SW480 (cell line): ENCODE measurements around the gene FXYD3.
"Not testable (repeated sequence)": the region's sequence is repeated elsewhere in the genome, so short reads cannot be mapped to it uniquely, and the experiment has no call there.

Experiments
- DNase-seq: peaks from one replicate; pipeline ENCODE4 v3.0.0-alpha.2; 2016; ENCODE audit warnings: low spot score

Gene FXYD3

GRCh38 chr19:35086455-35086854 lies 29.2 kb upstream of the FXYD3 start:
- no peak for DNase-seq

GRCh38 chr19:35087393-35087792 lies 28.2 kb upstream of the FXYD3 start:
- peak; percentile 26 for DNase-seq

GRCh38 chr19:35088131-35088913 lies 27.3 kb upstream of the FXYD3 start:
- DNase-seq = peak; percentile 84

GRCh38 chr19:35089554-35089953 lies 26.1 kb upstream of the FXYD3 start:
- no peak for DNase-seq

GRCh38 chr19:35090160-35090505 lies 25.5 kb upstream of the FXYD3 start:
- DNase-seq = no peak

GRCh38 chr19:35090506-35091214 lies 25.0 kb upstream of the FXYD3 start:
- peak; percentile 62 for DNase-seq

GRCh38 chr19:35093430-35093829 lies 22.2 kb upstream of the FXYD3 start:
- no peak for DNase-seq

GRCh38 chr19:35093941-35094647 lies 21.5 kb upstream of the FXYD3 start:
- DNase-seq = no peak

- DNase-seq = no peak
These were observed 21.0 kb upstream of the FXYD3 start for GRCh38 chr19:35094656-35095055.

GRCh38 chr19:35095667-35096368 lies 19.8 kb upstream of the FXYD3 start:
- DNase-seq = peak; percentile 47

- no peak for DNase-seq
These were observed 17.1 kb upstream of the FXYD3 start for GRCh38 chr19:35098413-35099049.

GRCh38 chr19:35099155-35099896 lies 16.3 kb upstream of the FXYD3 start:
- DNase-seq = no peak

GRCh38 chr19:35099897-35100275 lies 15.7 kb upstream of the FXYD3 start:
- no peak for DNase-seq

GRCh38 chr19:35100588-35101533 lies 14.8 kb upstream of the FXYD3 start:
- DNase-seq = no peak

- DNase-seq = not testable (repeated sequence)
These were observed 13.7 kb upstream of the FXYD3 start for GRCh38 chr19:35101949-35102348.

GRCh38 chr19:35103614-35104013 lies 12.0 kb upstream of the FXYD3 start:
- DNase-seq = not testable (repeated sequence)

GRCh38 chr19:35104361-35104760 lies 11.3 kb upstream of the FXYD3 start:
- no peak for DNase-seq

GRCh38 chr19:35105047-35105410 lies 10.6 kb upstream of the FXYD3 start:
- no peak for DNase-seq

GRCh38 chr19:35105411-35106290 lies 10.0 kb upstream of the FXYD3 start:
- DNase-seq = no peak
